SK-N-SH (cell line): ENCODE measurements around the gene GRIK3.

ENCODE experiments used
- ELF1 ChIP-seq: IDR thresholded peaks from 2 replicates; pipeline ENCODE4 v1.4.0; 2012
- GABPA ChIP-seq: IDR thresholded peaks from 2 replicates; pipeline ENCODE4 v1.4.0; 2012; ENCODE audit warnings: low read depth, mild to moderate bottlenecking
- JUND ChIP-seq: IDR thresholded peaks from 2 replicates; pipeline ENCODE4 v1.4.0; 2012
- MEF2A ChIP-seq: IDR thresholded peaks from 2 replicates; pipeline ENCODE4 v1.4.0; 2012; ENCODE audit warnings: low read depth, borderline replicate concordance
- NRF1 ChIP-seq: IDR thresholded peaks from 2 replicates; pipeline ENCODE4 v1.6.1; 2012; ENCODE audit warnings: low read depth, mild to moderate bottlenecking, low read length
- POLR2AphosphoS5 ChIP-seq: IDR thresholded peaks from 2 replicates; pipeline ENCODE4 v1.6.1; 2012; ENCODE audit warnings: low read depth, low read length
- RAD21 ChIP-seq: IDR thresholded peaks from 2 replicates; pipeline ENCODE4 v1.6.1; 2012; ENCODE audit warnings: mild to moderate bottlenecking, low read length
- RFX5 ChIP-seq: IDR thresholded peaks from 2 replicates; pipeline ENCODE4 v1.6.1; 2012; ENCODE audit warnings: mild to moderate bottlenecking, improper control_type of control experiment, low read length
- TAF1 ChIP-seq: IDR thresholded peaks from 2 replicates; pipeline ENCODE4 v1.6.1; 2012; ENCODE audit warnings: low read depth, mild to moderate bottlenecking, low read length, moderate library complexity, borderline replicate concordance
- YY1 ChIP-seq: IDR thresholded peaks from 2 replicates; pipeline ENCODE4 v1.4.0; 2012; ENCODE audit warnings: low read depth, mild to moderate bottlenecking
- TF ChIP-seq, protein P1 (sequence below): fragments of 200-600 bp; sonication (generic); IDR thresholded peaks from 2 replicates; pipeline ENCODE4 v1.6.1; 2017; ENCODE audit warnings: antibody characterized with exemption, mild to moderate bottlenecking, moderate library complexity

DNA sequence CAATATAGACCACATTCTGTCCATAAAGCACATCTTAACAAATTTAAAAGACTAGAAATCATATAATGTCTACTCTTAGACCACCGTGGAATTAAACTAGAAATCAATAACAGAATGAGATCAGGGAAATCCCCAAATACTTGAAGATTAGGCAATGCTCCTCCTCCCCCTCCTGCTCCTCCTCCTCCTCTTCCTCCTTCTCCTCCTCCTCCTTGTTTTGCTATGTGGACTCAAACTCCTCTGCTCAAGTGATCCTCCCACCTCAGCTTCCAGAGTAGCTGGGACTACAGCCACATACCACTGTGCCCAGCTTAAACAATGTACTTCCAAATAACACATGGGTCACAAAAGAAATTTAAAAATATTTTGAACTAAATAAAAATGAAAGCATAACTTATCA, 134.2 kb downstream of the GRIK3 start:
- TF ChIP-seq YY1 = no peak
- TF ChIP-seq, protein P1, sequence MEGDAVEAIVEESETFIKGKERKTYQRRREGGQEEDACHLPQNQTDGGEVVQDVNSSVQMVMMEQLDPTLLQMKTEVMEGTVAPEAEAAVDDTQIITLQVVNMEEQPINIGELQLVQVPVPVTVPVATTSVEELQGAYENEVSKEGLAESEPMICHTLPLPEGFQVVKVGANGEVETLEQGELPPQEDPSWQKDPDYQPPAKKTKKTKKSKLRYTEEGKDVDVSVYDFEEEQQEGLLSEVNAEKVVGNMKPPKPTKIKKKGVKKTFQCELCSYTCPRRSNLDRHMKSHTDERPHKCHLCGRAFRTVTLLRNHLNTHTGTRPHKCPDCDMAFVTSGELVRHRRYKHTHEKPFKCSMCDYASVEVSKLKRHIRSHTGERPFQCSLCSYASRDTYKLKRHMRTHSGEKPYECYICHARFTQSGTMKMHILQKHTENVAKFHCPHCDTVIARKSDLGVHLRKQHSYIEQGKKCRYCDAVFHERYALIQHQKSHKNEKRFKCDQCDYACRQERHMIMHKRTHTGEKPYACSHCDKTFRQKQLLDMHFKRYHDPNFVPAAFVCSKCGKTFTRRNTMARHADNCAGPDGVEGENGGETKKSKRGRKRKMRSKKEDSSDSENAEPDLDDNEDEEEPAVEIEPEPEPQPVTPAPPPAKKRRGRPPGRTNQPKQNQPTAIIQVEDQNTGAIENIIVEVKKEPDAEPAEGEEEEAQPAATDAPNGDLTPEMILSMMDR = no peak
- no peak for TF ChIP-seq POLR2AphosphoS5
- TF ChIP-seq MEF2A = no peak
- no peak for TF ChIP-seq NRF1
- no peak for TF ChIP-seq GABPA
- TF ChIP-seq TAF1 = no peak
- TF ChIP-seq RAD21 = no peak
- no peak for TF ChIP-seq JUND
- TF ChIP-seq ELF1 = no peak
- no peak for TF ChIP-seq RFX5
